ENCODE measurements around the gene NFKBIE.

Gene NFKBIE

GRCh38 chr6:44245391-44245911 is 19.9 kb downstream of the NFKBIE start:
- Histone ChIP-seq H3K4me3 (ENCODE audit: insufficient read depth in 1 of 2, low read depth in 1 of 2, low read length in 2 of 2) (peak overlapping the region; percentile 54 to 87), H3K4ac (ENCODE audit: low read depth in 1 of 2, low read length in 2 of 2) (peak overlapping the region; percentile 71 to 77), H3K27me3 (ENCODE audit: control insufficient read depth in 1 of 2, insufficient read depth in 1 of 2, low read length in 2 of 2) (no peaks in the 10 kb centered on the region), H2BK12ac (ENCODE audit: low read length in 2 of 2) (peak overlapping the region; percentile 12 to 19), H3K36me3 (ENCODE audit: control insufficient read depth in 1 of 2, insufficient read depth in 2 of 2, low read depth in 1 of 2, low read length in 2 of 2) (peaks cover 7 to 21% of the 10 kb centered on the region in 2 experiments), H3K79me1 (replicated peaks; ENCODE audit: low read length, poor library complexity, severe bottlenecking) (peaks cover 2% of the 10 kb centered on the region), H2BK5ac (ENCODE audit: low read depth, low read length, poor library complexity, severe bottlenecking) (no peak overlapping the region), H3K18ac (ENCODE audit: low read depth in 1 of 2, low read length in 2 of 2) (peak overlapping the region; percentile 84 to 94), H2AK5ac (ENCODE audit: low read length, severe bottlenecking) (peak overlapping the region; percentile 29), H3K27ac (ENCODE audit: low read length, poor library complexity, severe bottlenecking) (peak overlapping the region; percentile 34), H3K4me2 (ENCODE audit: low read length, poor library complexity, severe bottlenecking) (peak overlapping the region; percentile 86), H3K4me1 (ENCODE audit: control insufficient read depth, insufficient read depth, low read depth, low read length) (peaks cover 13% of the 10 kb centered on the region), H3K23ac (ENCODE audit: low read length in 2 of 2) (peak overlapping the region in 1 of 2 experiments; percentile 40), H2BK120ac (ENCODE audit: low read depth, low read length) (peak overlapping the region; percentile 87), H2BK15ac (ENCODE audit: low read depth, poor library complexity, severe bottlenecking) (peak overlapping the region; percentile 78), H3K9ac (ENCODE audit: low read length) (peak overlapping the region; percentile 94), H4K8ac (ENCODE audit: low read length) (peak overlapping the region; percentile 94), H3K9me3 (ENCODE audit: control insufficient read depth, low read length) (no peaks in the 10 kb centered on the region), H2AFZ (ENCODE audit: low read depth, low read length) (peak overlapping the region; percentile 76), H3K14ac (ENCODE audit: low read length in 2 of 2) (peak overlapping the region in 1 of 2 experiments; percentile 86), H4K91ac (ENCODE audit: low read length) (peak overlapping the region; percentile 96)
- DNase-seq, result no peak
- 77% methylated on average over 11 of the region's 12 CpGs for WGBS

GRCh38 chr6:44243345-44243744 is 22.0 kb downstream of the NFKBIE start:
- Histone ChIP-seq H3K9ac (ENCODE audit: low read length) (no peak overlapping the region), H2BK15ac (ENCODE audit: low read depth, poor library complexity, severe bottlenecking) (no peak overlapping the region), H2BK5ac (ENCODE audit: low read depth, low read length, poor library complexity, severe bottlenecking) (no peak overlapping the region), H3K4me1 (ENCODE audit: control insufficient read depth, insufficient read depth, low read depth, low read length) (peaks cover 7% of the 10 kb centered on the region), H4K91ac (ENCODE audit: low read length) (no peak overlapping the region), H3K14ac (ENCODE audit: low read length in 2 of 2) (no peak overlapping the region), H2BK12ac (ENCODE audit: low read length in 2 of 2) (no peak overlapping the region), H3K4me3 (ENCODE audit: insufficient read depth in 1 of 2, low read depth in 1 of 2, low read length in 2 of 2) (no peak overlapping the region), H3K27ac (ENCODE audit: low read length, poor library complexity, severe bottlenecking) (no peak overlapping the region), H2BK120ac (ENCODE audit: low read depth, low read length) (no peak overlapping the region), H3K36me3 (ENCODE audit: control insufficient read depth in 1 of 2, insufficient read depth in 2 of 2, low read depth in 1 of 2, low read length in 2 of 2) (no peaks in the 10 kb centered on the region), H3K18ac (ENCODE audit: low read depth in 1 of 2, low read length in 2 of 2) (no peak overlapping the region), H3K4ac (ENCODE audit: low read depth in 1 of 2, low read length in 2 of 2) (no peak overlapping the region), H3K79me1 (replicated peaks; ENCODE audit: low read length, poor library complexity, severe bottlenecking) (peaks cover 2% of the 10 kb centered on the region), H2AK5ac (ENCODE audit: low read length, severe bottlenecking) (no peak overlapping the region), H4K8ac (ENCODE audit: low read length) (no peak overlapping the region), H2AFZ (ENCODE audit: low read depth, low read length) (no peak overlapping the region), H3K27me3 (ENCODE audit: control insufficient read depth in 1 of 2, insufficient read depth in 1 of 2, low read length in 2 of 2) (no peaks in the 10 kb centered on the region), H3K23ac (ENCODE audit: low read length in 2 of 2) (no peak overlapping the region), H3K4me2 (ENCODE audit: low read length, poor library complexity, severe bottlenecking) (no peak overlapping the region), H3K9me3 (ENCODE audit: control insufficient read depth, low read length) (no peaks in the 10 kb centered on the region)
- no peak for DNase-seq
- 89% methylated on average over 7 of the region's 7 CpGs for WGBS

- H2AFZ ChIP-seq (ENCODE audit: low read depth, low read length), result no peak overlapping the region
- DNase-seq, result no peak
- no peak overlapping the region for H3K18ac ChIP-seq (ENCODE audit: low read depth in 1 of 2, low read length in 2 of 2)
- no peaks in the 10 kb centered on the region for H3K36me3 ChIP-seq (ENCODE audit: control insufficient read depth in 1 of 2, insufficient read depth in 2 of 2, low read depth in 1 of 2, low read length in 2 of 2)
- no peak overlapping the region for H2BK5ac ChIP-seq (ENCODE audit: low read depth, low read length, poor library complexity, severe bottlenecking)
- H2BK15ac ChIP-seq (ENCODE audit: low read depth, poor library complexity, severe bottlenecking), result peak overlapping the region; percentile 0
- no peak overlapping the region for H2BK120ac ChIP-seq (ENCODE audit: low read depth, low read length)
- H3K9me3 ChIP-seq (ENCODE audit: control insufficient read depth, low read length), result no peaks in the 10 kb centered on the region
- peak overlapping the region in 1 of 2 experiments; percentile 75 for H3K4me3 ChIP-seq (ENCODE audit: insufficient read depth in 1 of 2, low read depth in 1 of 2, low read length in 2 of 2)
- H3K27me3 ChIP-seq (ENCODE audit: control insufficient read depth in 1 of 2, insufficient read depth in 1 of 2, low read length in 2 of 2), result no peaks in the 10 kb centered on the region
- peak overlapping the region in 1 of 2 experiments; percentile 10 for H2BK12ac ChIP-seq (ENCODE audit: low read length in 2 of 2)
- no peak overlapping the region for H3K27ac ChIP-seq (ENCODE audit: low read length, poor library complexity, severe bottlenecking)
- H3K4me1 ChIP-seq (ENCODE audit: control insufficient read depth, insufficient read depth, low read depth, low read length), result peaks cover 25% of the 10 kb centered on the region
- H4K8ac ChIP-seq (ENCODE audit: low read length), result no peak overlapping the region
- H3K4ac ChIP-seq (ENCODE audit: low read depth in 1 of 2, low read length in 2 of 2), result no peak overlapping the region
- no peaks in the 10 kb centered on the region for H3K79me1 ChIP-seq (replicated peaks; ENCODE audit: low read length, poor library complexity, severe bottlenecking)
- WGBS, result 94% methylated on average over 7 of the region's 7 CpGs
- H4K91ac ChIP-seq (ENCODE audit: low read length), result no peak overlapping the region
- H3K4me2 ChIP-seq (ENCODE audit: low read length, poor library complexity, severe bottlenecking), result no peak overlapping the region
- H3K14ac ChIP-seq (ENCODE audit: low read length in 2 of 2), result no peak overlapping the region
- H3K9ac ChIP-seq (ENCODE audit: low read length), result peak overlapping the region; percentile 84
- peak overlapping the region; percentile 90 for H2AK5ac ChIP-seq (ENCODE audit: low read length, severe bottlenecking)
- peak overlapping the region in 1 of 2 experiments; percentile 56 for H3K23ac ChIP-seq (ENCODE audit: low read length in 2 of 2)
These were observed 26.5 kb downstream of the NFKBIE start for GRCh38 chr6:44238687-44239350.

GRCh38 chr6:44237813-44238433 is 27.4 kb downstream of the NFKBIE start:
- peak; percentile 83 for DNase-seq
- Histone ChIP-seq H2BK120ac (ENCODE audit: low read depth, low read length) (peak overlapping the region; percentile 61), H3K27ac (ENCODE audit: low read length, poor library complexity, severe bottlenecking) (peak overlapping the region; percentile 96), H2BK15ac (ENCODE audit: low read depth, poor library complexity, severe bottlenecking) (peak overlapping the region; percentile 95), H3K9ac (ENCODE audit: low read length) (peak overlapping the region; percentile 84), H3K9me3 (ENCODE audit: control insufficient read depth, low read length) (no peaks in the 10 kb centered on the region), H3K79me1 (replicated peaks; ENCODE audit: low read length, poor library complexity, severe bottlenecking) (peaks cover 2% of the 10 kb centered on the region), H3K14ac (ENCODE audit: low read length in 2 of 2) (no peak overlapping the region), H3K4ac (ENCODE audit: low read depth in 1 of 2, low read length in 2 of 2) (peak overlapping the region in 1 of 2 experiments; percentile 84), H2BK12ac (ENCODE audit: low read length in 2 of 2) (peak overlapping the region in 1 of 2 experiments; percentile 37), H3K4me2 (ENCODE audit: low read length, poor library complexity, severe bottlenecking) (peak overlapping the region; percentile 84), H3K4me3 (ENCODE audit: insufficient read depth in 1 of 2, low read depth in 1 of 2, low read length in 2 of 2) (peak overlapping the region; percentile 55 to 75), H4K91ac (ENCODE audit: low read length) (peak overlapping the region; percentile 88), H2BK5ac (ENCODE audit: low read depth, low read length, poor library complexity, severe bottlenecking) (peak overlapping the region; percentile 80), H4K8ac (ENCODE audit: low read length) (peak overlapping the region; percentile 87), H3K27me3 (ENCODE audit: control insufficient read depth in 1 of 2, insufficient read depth in 1 of 2, low read length in 2 of 2) (no peaks in the 10 kb centered on the region), H3K23ac (ENCODE audit: low read length in 2 of 2) (no peak overlapping the region), H2AFZ (ENCODE audit: low read depth, low read length) (peak overlapping the region; percentile 70), H3K4me1 (ENCODE audit: control insufficient read depth, insufficient read depth, low read depth, low read length) (peaks cover 25% of the 10 kb centered on the region), H2AK5ac (ENCODE audit: low read length, severe bottlenecking) (peak overlapping the region; percentile 68), H3K18ac (ENCODE audit: low read depth in 1 of 2, low read length in 2 of 2) (peak overlapping the region; percentile 87 to 93), H3K36me3 (ENCODE audit: control insufficient read depth in 1 of 2, insufficient read depth in 2 of 2, low read depth in 1 of 2, low read length in 2 of 2) (peaks cover 0 to 9% of the 10 kb centered on the region in 2 experiments)
- WGBS, result under 1% methylated on average over 41 of the region's 42 CpGs

Measured in mesenchymal stem cell (in vitro differentiated cells and primary cell).